H1 (cell line): ENCODE measurements around the gene NR1D2. TPM values are rescaled to one million over a fixed set of nuclear protein-coding genes. Genes with fewer than 3 reads are reported as not detected.

Source experiments
- CBX8 ChIP-seq: fragments of 300-800, 300-1000 bp; sonication (generic); IDR thresholded peaks from 2 replicates; pipeline ENCODE4 v1.7.1; 2016; ENCODE audit warnings: low read depth, low read length, borderline replicate concordance
- EP300 ChIP-seq, 2 experiments: IDR thresholded peaks; 1 replicate in 1 of 2; 2 replicates in 1 of 2; pipeline ENCODE4 v1.6.1; 2011 to 2012; ENCODE audit warnings: low read depth in 2 of 2, low read length in 2 of 2, mild to moderate bottlenecking in 2 of 2, borderline replicate concordance in 1 of 2, inconsistent platforms in 1 of 2, moderate library complexity in 1 of 2
- FOSL1 ChIP-seq: IDR thresholded peaks from 2 replicates; pipeline ENCODE4 v1.6.1; 2011; ENCODE audit warnings: mild to moderate bottlenecking, low read depth, low read length, moderate library complexity; ENCODE audit not compliant: insufficient read depth
- GABPA ChIP-seq: IDR thresholded peaks from 2 replicates; pipeline ENCODE4 v1.6.1; 2011; ENCODE audit warnings: mild to moderate bottlenecking, low read length, moderate library complexity, borderline replicate concordance; ENCODE audit not compliant: insufficient read depth
- HDAC6 ChIP-seq: IDR thresholded peaks from one replicate; pipeline ENCODE4 v1.7.1; 2012; ENCODE audit warnings: low read depth, mild to moderate bottlenecking, inconsistent platforms, low read length, moderate library complexity
- KDM1A ChIP-seq: fragments of 200-600, 300-600 bp; sonication (generic); IDR thresholded peaks from 2 replicates; pipeline ENCODE4 v1.7.1; 2016; ENCODE audit warnings: mild to moderate bottlenecking, low read length, borderline replicate concordance
- RAD21 ChIP-seq, 2 experiments: IDR thresholded peaks in 1 of 2; conservative IDR thresholded peaks in 1 of 2; 2 replicates each; pipeline ENCODE4 v1.6.1; 2011; ENCODE audit warnings: low read depth in 2 of 2, low read length in 2 of 2, improper control_type of control experiment in 1 of 2, inconsistent platforms in 1 of 2, mild to moderate bottlenecking in 1 of 2, moderate library complexity in 1 of 2
- RNF2 ChIP-seq: fragments of 200-900, 300-1000 bp; sonication (generic); IDR thresholded peaks from 2 replicates; pipeline ENCODE4 v1.7.1; 2016; ENCODE audit warnings: borderline replicate concordance, low read depth, mild to moderate bottlenecking, antibody characterized with exemption, low read length; ENCODE audit not compliant: poor library complexity, severe bottlenecking; ENCODE audit errors: missing control alignments
- TEAD4 ChIP-seq: IDR thresholded peaks from 2 replicates; pipeline ENCODE4 v1.6.1; 2012; ENCODE audit warnings: low read depth, low read length, inconsistent platforms, mixed read lengths
- polyA plus RNA-seq, 7 experiments: library from polyadenylated mRNA; depleted of rRNA in 3 of 7; stranded (reverse) in 5 of 7; unstranded in 2 of 7; fragments of >200 nt in 5 of 7; fragments of 200-250 nt in 2 of 7; gene quantifications; 1 replicate in 5 of 7; 2 replicates in 1 of 7; 4 replicates in 1 of 7; pipeline versions ENCODE4 v1.2.1 to v1.2.3, GENCODE V29; 2011 to 2013; ENCODE audit warnings: missing spikeins in 2 of 7, mixed read lengths in 2 of 7
- total RNA-seq: library from RNA; stranded (reverse); fragmentation: NEBNext Ultra II Directional; extraction: Animal tissue kit (Norgen Biotek cat#: 25700); gene quantifications from 2 replicates; pipeline ENCODE4 v1.2.1, GENCODE V29; 2021

The NR1D2 gene
- total and polyA plus RNA-seq, 2 of the 8 experiments (the other 6 are each of a cell fraction or from before 2014, with no cell fraction given), result 5.9 to 21.7 TPM

GRCh38 chr3:23991683-23992628, 46.9 kb downstream of the NR1D2 start (continued):
- no peak for TF ChIP-seq TEAD4
- no peak for TF ChIP-seq GABPA
- TF ChIP-seq EP300 (IDR thresholded peaks at IDR 0.05; ENCODE audit: borderline replicate concordance in 1 of 2, low read depth in 2 of 2, low read length in 2 of 2), result no peak
- no peak for TF ChIP-seq RNF2
- no peak for TF ChIP-seq KDM1A
- TF ChIP-seq FOSL1, result no peak
- no peak for TF ChIP-seq RAD21 (IDR thresholded peaks at IDR 0.05 in 1 of 2, conservative IDR thresholded peaks at IDR 0.05 in 1 of 2; ENCODE audit: low read depth in 2 of 2, low read length in 2 of 2)
- no peak for TF ChIP-seq CBX8
- no peak for TF ChIP-seq HDAC6
